Ishikawa (cell line): ENCODE measurements around the gene PYDC1.

Experiments used
- EP300 ChIP-seq: IDR thresholded peaks from 2 replicates; pipeline ENCODE4 v1.6.1; 2012; ENCODE audit warnings: borderline replicate concordance
- FOXM1 ChIP-seq: IDR thresholded peaks from 2 replicates; pipeline ENCODE4 v1.6.1; 2012; ENCODE audit warnings: low read depth, borderline replicate concordance
- TEAD4 ChIP-seq: IDR thresholded peaks from 2 replicates; pipeline ENCODE4 v1.6.1; 2012
- ZBTB7A ChIP-seq: IDR thresholded peaks from 2 replicates; pipeline ENCODE4 v1.6.1; 2012; ENCODE audit warnings: low read depth
- TF ChIP-seq, protein P1 (sequence below): IDR thresholded peaks from 2 replicates; pipeline ENCODE4 v1.6.1; 2012

DNA sequence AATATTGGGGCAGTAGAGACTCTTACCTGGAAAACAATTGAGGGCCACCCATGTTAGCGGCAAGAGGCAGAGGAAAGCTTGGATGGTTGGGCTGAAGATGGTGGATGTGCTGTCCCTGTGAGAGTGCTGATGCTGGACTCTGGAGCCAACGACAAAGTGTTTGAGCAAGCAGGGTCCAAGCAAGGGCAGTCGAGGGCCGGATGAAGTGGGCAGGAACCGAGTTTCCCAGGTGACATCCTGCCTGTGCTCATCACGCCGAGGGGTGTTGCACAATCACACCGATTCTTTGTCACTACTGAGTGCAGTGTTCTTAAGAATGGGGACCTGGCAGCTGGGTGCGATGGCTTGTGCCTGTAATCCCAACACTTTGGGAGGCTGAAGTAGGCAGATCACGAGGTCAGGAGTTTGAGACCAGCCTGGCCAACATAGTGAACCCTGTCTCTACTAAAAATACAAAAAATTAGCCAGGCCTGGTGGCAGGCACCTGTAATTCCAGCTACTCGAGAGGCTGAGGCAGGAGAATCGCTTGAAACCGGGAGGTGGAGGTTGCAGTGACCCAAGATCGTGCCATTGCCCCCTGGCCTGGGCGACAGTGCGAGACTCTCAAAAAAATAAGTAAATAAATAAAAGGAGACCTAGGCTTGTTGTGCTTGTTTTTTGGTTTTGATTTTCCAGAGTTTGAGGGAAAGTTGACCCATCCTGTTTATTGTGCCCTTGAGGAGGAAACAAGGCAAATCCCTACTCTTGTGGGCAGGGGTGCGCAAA is 20.4 kb downstream of the PYDC1 start:
- TF ChIP-seq ZBTB7A: no peak
- TF ChIP-seq, protein P1, sequence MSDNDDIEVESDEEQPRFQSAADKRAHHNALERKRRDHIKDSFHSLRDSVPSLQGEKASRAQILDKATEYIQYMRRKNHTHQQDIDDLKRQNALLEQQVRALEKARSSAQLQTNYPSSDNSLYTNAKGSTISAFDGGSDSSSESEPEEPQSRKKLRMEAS: no peak
- TF ChIP-seq FOXM1: no peak
- TF ChIP-seq TEAD4: no peak
- no peak for TF ChIP-seq EP300
